Left cardiac atrium (tissue), 4 donors: ENCODE data around the gene TNFSF9. TPM values are rescaled to one million over a fixed set of nuclear protein-coding genes. Genes with fewer than 3 reads are reported as not detected.
A peak's percentile ranks its signal among the peaks of the same experiment; 100 is the strongest.
"Not testable (repeated sequence)": the region's sequence is repeated elsewhere in the genome, so short reads cannot be mapped to it uniquely, and the experiment has no call there.

Experiments
- ATAC-seq, 2 donors: fragments of 200-7000 bp; cut with Tn5 transposase; one replicate each; pipeline ENCODE4 v1.9.1; 2020; ENCODE audit warnings: mild to moderate bottlenecking in 2 of 2, moderate library complexity in 2 of 2
- DNase-seq: peaks from one replicate; pipeline ENCODE4 v3.0.0-alpha.2; 2020
- intact Hi-C, 2 donors: fragments of 100-400 bp; cut with DNase I; formaldehyde crosslinking; loops; one replicate each; pipeline versions ENCODE4 v1.14.1 to v1.15.1; 2022 to 2023
- total RNA-seq, 2 donors: library from RNA; stranded (reverse); fragmentation: NEBNext Ultra II Directional; extraction: Animal tissue kit (Norgen Biotek cat#: 25700); gene quantifications; one replicate each; pipeline ENCODE4 v1.2.1, GENCODE V29; 2021
- donor health status: DM: no; HTN: yes; CAD: no.
- donor health status: DM: no; HTN: yes; CAD: no; lungs with severe emphysema.
- donor health status: DM: yes; HTN: yes; CAD: no.
- donor health status: Dilated cardiomyopathy.

Gene TNFSF9
- total RNA-seq, 2 donors from 2014 or later, result 0.29 to 0.71 TPM

DNA sequence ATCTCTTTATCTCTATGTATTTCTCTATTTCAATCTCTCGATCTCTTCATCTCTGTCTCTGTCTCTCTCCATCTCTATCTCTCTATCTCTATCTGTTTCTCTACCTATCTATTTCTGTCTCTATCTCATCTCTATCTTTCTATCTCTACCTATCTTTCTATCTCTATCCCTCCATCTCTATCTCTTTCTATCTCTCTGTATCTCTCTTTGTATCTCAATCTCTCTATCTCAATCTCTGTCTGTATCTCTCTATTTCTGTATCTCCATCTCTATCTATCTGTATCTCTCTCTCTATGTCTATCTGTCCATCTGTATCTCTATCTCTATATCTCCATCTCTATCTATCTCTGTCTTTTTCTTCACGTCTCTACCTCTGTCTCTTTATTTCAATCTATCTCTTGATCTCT is 25.2 kb downstream of the TNFSF9 start:
- intact Hi-C loops, result no loop called here
- no peak for ATAC-seq
- DNase-seq, result no peak

DNA sequence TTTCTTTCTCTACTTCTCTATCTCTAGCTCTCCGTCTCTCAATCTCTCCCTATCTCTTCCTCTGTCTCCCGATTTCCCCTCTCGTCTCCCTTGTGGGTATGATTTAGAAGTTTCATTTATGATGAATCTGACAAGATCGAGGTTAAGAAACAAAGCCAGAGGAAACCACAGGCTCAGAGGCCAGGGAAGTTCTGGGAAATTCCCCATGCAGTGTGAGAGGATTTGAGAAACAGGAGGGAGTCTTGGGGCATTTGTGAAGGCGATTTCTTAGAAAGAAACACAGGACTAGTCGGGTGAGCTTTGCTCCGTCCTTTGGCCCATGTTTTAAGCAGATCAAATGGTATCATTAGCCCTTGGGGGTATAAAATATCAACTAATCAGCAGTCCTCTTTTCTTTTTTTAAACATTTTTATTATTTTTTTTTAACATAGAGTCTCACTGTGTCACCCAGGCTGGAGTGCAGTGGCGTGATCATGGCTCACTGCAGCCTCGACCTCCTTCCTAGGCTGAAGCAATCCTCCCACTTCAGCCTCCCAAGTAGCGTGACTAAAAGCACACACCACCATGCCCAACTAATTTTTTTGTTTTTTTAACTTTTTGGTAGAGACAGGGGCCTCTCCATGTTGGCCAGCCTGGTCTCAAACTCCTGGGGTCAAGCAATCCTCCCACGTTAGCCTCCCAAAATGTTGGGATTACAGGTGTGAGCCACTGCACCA is 25.8 kb downstream of the TNFSF9 start:
- DNase-seq (no peak), ATAC-seq (no peak)
- intact Hi-C loops, result no loop called here

DNA sequence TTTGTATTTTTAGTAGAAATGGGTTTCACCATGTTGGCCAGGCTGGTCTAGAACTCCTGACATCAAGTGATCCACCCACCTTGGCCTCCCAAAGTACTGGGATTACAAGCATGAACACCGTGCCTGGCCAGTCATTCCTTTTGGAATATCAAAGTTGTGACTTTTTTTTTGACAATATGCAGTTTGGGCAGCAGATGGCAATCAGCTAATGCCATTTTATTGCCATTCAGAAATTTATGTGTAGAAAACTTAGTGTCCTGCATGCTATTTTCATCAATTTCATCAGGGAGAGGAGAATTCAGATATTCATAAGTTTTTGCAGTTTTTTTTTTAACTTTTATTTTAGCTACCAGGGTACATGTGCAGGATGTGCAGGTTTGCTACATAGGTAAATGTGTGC is 31.6 kb downstream of the TNFSF9 start:
- DNase-seq, ATAC-seq, intact Hi-C loops: not testable (repeated sequence)

DNA sequence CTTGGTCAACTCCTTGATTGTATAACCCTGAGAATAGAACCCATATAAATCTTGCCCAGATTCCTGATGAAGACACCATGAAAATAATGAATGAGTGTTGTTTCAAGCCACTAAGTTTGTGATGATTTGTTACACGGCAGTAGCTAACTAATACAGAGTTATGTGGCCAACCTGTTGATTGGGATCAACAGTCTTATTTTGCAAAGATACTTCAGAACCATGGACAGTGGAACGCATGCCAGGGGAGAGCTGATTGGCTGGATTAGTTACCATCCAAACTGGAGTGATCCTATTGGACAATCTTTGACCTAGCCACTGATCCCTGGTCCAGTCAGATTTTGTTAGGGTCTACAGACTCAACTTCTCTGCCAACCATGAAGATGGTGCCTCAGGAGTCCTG is 33.6 kb downstream of the TNFSF9 start:
- no peak for DNase-seq
- intact Hi-C loops, result no loop called here
- ATAC-seq, result no peak

DNA sequence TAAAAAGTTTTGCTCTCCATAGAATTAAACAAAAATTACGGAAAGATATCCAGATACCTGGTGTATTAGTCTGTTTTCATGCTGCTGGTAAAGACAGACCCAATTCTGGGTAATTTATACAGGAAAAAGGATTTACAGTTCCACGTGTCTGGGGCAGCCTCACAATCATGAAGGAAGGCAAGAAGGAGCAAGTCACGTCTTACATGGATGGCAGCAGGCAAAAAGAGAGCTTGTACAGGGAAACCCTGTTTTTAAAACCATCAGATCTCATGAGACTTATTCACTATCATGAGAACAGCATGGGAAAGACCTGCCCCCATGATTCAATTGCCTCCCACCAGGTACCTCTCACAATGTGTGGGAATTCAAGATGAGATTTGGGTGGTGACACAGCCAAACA is 35.9 kb downstream of the TNFSF9 start:
- intact Hi-C loops, ATAC-seq, DNase-seq: not testable (repeated sequence)

DNA sequence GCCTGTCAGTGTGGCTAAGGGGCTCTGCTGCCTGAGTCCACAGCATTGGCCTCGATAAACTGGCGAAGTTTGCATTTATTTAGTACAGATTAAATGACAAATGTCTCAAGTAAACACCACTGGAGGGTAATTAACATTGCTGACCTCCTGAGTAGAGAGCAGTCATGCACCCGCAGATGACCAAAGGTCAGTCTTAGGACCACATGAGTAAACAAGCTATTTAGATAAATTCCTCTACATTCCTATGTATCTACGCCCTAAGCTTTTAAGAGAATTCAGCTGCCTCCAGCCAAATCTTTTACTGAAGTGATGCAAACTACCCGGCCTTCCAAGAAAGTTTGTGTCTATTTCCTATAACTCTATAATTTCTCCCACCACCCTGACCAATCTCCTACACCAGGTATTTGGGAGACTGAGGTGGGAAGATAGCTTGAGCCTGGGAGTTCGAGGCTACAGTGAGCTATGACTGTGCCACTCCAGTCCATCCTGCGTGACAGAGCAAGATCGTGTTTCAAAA is 37.2 kb downstream of the TNFSF9 start:
- ATAC-seq (no peak), DNase-seq (no peak)
- intact Hi-C loops, result no loop called here

DNA sequence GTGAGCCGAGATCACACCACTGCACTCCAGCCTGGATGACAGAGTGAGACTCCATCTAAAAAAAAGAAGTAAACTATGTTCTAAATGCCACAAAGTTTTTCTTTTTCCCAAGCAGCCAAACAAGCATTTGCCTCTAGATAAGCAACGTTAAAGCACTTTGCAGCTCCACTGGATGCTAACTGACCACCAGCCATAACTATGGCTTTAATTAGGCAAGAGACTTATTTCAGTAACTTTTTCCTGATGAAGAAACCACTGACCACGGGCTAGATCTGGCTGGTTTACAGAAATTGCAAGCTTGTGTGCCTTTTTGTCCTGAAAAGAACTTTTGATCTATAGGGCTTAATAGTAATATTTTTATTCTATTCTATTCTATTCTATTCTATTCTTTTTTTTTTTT is 38.0 kb downstream of the TNFSF9 start:
- no peak for ATAC-seq
- intact Hi-C loops, result no loop called here
- DNase-seq, result no peak

DNA sequence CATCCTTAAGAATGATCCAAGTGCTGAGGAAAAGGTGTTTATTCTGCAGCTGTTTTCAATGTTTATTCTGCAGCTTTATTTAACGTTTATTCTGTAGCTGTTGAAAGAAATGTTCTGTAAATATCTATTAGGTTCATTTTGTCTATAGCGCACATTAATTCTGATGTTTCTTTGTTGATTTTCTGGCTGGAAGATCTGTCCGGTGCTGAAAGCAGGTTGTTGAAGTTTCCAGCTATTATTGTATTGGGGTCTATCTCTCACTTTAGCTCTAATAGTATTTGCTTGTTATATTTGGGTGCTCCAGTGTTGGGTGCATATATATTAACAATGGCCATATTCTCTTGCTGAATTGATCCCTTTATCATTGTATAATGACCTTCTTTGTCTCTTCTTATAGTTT is 39.9 kb downstream of the TNFSF9 start:
- ATAC-seq, result no peak
- intact Hi-C loops, result no loop called here
- no peak for DNase-seq

DNA sequence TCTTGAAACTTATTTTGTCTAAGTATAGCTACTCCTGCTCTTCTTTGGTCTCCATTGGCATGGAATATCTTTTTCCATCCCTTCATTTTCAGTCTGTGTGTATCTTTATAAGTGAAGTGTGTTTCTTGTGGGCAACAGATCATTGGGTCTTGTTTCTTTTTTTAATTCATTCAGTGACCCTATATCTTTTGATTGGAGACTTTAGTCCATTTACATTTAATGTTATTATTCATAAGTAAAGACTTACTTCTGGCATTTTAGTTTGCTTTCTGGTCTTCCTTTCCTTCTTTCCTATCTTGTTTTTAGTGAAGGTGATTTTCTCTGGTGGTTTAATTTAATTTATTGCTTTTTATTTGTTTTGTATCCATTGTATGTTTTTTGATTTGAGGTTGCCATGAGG is 40.3 kb downstream of the TNFSF9 start:
- ATAC-seq (no peak), DNase-seq (no peak)
- intact Hi-C loops, result no loop called here

DNA sequence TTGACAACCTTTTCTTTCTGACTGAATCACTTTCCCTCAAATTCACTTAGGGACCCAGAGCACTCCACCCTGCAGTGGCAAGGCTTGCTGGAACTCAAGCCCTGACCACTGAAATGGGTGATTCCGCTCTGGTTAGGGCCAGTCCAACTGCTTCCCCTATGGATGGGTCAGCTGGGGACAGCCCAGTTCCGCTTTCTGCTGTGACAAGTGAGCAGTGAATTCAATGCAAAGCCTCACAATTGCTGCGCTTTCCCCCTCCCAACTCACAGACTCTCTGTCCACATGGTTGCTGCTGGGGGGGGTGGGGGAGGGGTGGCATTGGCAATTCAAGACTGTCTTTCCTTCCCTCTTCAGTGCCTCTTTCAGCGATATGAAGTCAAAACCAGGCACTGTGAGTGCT is 41.4 kb downstream of the TNFSF9 start:
- peak; percentile 44 to 74 for ATAC-seq
- DNase-seq, result peak; percentile 36
- intact Hi-C loops, result no loop called here

DNA sequence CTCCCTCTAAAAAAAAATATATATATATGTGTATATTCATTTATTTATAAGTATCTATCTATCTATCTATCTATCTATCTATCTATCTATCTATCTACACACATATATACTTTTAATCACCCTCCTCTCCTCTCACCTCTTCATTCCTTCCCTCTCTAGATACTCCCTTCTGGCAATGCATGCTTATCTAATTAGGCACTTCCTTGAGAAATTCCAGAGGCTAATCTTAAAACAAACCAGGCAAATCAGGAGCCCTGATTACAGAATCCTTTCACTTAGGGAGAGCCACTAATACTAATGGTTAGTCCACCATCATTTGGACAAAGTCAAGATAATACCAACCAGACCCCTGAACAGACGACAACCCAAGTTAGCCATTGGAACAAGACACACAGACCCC is 42.5 kb downstream of the TNFSF9 start:
- no peak for ATAC-seq
- intact Hi-C loops, result no loop called here
- DNase-seq, result no peak

DNA sequence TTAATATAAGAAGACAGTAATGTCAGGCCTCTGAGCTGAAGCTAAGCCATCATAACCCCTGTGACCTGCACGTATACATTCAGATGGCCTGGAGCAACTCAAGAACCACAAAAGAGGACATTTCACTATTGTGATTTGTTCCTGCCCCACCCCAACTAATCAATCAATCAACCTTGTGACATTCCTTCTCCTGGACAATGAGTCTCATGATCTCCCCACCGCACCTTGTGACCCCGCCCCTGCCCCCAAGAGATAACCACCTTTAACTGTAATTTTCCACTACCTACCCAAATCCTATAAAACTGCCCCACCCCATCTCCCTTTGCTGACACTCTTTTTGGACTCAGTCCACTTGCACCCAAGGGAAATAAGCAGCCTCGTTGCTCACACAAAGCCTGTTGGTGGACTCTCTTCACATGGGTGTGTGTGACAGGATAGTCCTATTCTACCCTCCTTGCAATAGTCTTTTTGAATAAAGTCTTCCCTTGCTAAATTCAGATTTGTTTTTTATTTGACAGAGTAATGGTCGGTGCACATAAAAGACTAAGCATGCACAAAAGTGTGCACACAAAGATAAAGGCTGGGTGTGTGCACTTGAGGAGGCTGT is 46.1 kb downstream of the TNFSF9 start:
- DNase-seq (no peak), ATAC-seq (no peak)
- intact Hi-C loops, result no loop called here

DNA sequence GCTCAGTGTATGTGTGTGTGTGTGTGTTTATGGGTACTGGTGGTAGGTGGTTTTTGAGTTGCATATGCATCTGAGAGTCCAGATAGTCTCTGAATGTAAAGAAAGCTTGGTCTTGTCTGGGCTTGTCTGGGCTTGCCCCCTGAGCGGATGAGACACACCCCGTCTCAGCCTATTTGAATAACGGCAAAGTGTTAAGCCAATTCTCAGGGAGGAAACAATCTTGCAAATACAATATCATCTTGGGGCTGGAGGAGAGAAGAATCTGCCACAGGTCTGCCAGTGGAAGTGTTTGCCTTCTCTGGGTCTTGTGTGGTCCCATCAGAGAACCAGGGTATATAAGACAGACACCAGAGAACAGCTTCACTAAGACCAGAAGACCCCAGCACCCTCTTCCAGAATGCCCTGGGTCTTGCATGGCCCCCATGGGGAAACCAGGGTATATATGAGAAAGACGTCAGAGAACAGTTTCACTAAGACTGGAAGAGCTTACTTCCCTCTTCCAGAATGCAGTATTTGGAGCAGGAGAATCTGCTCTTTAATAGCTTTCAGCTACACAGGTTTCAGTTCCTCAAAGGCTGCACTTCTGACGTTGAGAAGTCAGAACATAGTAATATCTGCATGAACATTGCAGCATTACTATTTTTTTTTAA is 46.8 kb downstream of the TNFSF9 start:
- intact Hi-C loops, result no loop called here
- DNase-seq (no peak), ATAC-seq (peak; percentile 38 to 49)

DNA sequence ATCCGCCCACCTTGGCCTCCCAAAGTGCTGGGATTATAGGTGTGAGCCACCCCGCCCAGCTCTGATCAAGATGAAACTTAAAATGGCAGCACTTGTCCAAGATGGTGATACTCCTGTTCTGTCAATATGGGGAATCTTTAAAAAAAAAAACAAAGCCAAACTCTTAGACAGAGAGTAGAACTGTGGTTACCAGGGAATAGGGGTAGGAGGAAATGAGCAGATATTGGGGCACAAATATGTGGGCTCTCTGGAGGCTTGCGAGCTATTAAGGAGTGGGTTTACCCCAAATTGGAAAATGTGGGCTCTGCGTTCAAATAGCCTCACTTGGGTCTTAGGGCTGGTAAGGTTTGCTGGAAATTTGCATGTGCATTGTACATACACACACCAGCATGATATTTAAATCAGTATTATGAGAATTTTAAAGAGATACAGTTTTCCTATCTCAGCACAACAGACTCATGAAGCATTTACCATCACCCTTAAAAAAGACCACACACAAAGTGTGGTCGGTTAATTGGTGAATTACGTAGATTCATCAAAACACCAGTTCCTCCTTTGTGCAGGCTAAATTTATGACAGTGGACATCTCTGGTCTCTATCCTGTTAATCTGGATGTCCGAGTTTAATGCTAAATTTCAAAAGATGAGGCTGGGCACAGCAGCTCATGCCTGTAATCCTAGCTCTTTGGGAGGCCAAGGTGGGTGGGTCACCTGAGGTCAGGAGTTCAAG is 48.8 kb downstream of the TNFSF9 start:
- ATAC-seq (no peak), DNase-seq (no peak)
- intact Hi-C loops, result no loop called here

DNA sequence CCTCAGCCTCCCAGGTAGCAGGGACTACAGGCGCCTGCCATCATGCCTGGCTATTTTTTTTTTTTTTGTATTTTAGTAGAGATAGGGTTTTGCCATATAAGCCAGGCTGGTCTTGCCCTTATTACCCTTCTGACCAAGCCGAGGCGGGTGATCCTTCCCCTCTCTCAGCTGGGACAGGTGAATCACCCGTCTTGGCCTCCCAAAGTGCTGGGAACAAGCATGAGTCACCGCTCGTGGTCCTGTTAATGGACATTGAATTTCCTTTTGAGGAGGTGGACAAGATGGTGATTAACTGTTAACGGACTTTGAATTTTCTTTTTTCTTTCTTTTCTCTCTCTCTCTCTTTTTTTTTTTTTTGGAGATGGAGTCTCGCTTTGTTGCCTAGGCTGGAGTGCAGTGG is 49.5 kb downstream of the TNFSF9 start:
- intact Hi-C loops, result no loop called here
- no peak for DNase-seq
- no peak for ATAC-seq

DNA sequence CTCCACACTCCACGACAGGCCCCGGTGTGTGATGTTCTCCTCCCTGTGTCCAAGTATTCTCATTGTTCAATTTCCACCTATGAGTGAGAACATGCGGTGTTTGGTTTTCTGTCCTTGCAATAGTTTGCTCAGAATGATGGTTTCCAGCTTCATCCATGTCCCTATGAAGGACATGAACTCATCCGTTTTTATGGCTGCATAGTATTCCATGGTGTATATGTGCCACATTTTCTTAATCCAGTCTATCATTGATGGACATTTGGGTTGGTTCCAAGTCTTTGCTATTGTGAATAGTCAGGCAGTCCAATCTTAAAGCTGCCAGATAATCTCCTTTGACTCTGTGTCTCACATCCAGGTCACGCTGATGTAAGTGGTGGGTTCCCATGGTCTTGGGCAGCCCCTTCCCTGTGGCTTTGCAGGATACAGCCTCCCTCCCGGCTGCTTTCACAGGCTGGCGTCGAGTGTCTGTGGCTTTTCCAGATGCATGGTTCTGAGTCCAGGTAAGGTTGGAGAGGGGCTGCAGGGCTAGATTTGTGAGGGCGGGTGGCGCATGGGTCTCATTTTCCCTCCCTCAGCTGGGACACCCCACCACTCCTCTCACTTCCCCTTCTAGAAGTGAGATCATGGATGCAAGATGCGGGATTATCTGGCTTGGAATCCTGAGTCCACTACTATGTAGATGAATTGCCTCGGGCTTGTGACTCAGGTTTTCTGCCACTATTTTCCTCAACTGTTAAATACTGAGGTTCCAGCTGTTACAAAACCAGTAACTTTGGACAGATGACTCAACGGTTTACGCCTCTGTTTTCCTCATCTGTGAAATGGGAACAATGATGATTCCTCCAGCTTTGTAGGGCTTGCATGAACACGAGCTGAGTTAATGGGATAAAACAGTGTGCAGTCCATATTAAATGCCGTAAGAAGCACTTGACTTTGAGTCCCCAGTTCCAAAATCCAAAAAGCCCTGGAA is 52.0 kb downstream of the TNFSF9 start:
- DNase-seq, intact Hi-C loops, ATAC-seq: not testable (repeated sequence)
